Keratinocyte (primary cell): ENCODE data around the gene TADA3. TPM values are rescaled to one million over a fixed set of nuclear protein-coding genes. Genes with fewer than 3 reads are reported as not detected.

ENCODE experiments used
- DNase-seq: peaks from one replicate; pipeline ENCODE4 v3.0.0-alpha.2; 2011; ENCODE audit warnings: low read depth, missing footprints, low spot score
- FAIRE-seq: peaks from 2 replicates; lab custom pipeline; 2011; peaks lifted over from hg19 to GRCh38; lab: Jason Lieb, UNC
- H2AFZ ChIP-seq: 2 replicates; pipeline ENCODE4 v1.6.0; 2012; ENCODE audit warnings: low read length, control low read depth, inconsistent platforms; ENCODE audit not compliant: control insufficient read depth
- H3K27ac ChIP-seq: 2 replicates; pipeline ENCODE4 v1.5.1; 2011; ENCODE audit warnings: low read length; ENCODE audit not compliant: control insufficient read depth, insufficient read depth
- H3K27me3 ChIP-seq: 3 replicates; pipeline ENCODE4 v1.6.0; 2011; ENCODE audit warnings: low read length; ENCODE audit not compliant: control insufficient read depth, insufficient read depth; ENCODE audit errors: extremely low read depth
- H3K36me3 ChIP-seq, 2 experiments: 2 replicates in 1 of 2; 3 replicates in 1 of 2; pipeline ENCODE4 v1.5.1; 2011; ENCODE audit warnings: low read length in 2 of 2, mild to moderate bottlenecking in 1 of 2; ENCODE audit not compliant: control insufficient read depth in 2 of 2, insufficient read depth in 2 of 2; ENCODE audit errors: extremely low read depth in 1 of 2
- H3K4me1 ChIP-seq: 3 replicates; pipeline ENCODE4 v1.5.1; 2011; ENCODE audit warnings: low read length; ENCODE audit not compliant: control insufficient read depth, insufficient read depth; ENCODE audit errors: extremely low read depth
- H3K4me2 ChIP-seq: 3 replicates; pipeline ENCODE4 v1.6.0; 2011; ENCODE audit warnings: low read depth, low read length; ENCODE audit not compliant: control insufficient read depth, insufficient read depth; ENCODE audit errors: extremely low read depth
- H3K4me3 ChIP-seq, 3 experiments: fragments of 200-600 bp in 1 of 3; sonication (generic) in 1 of 3; 2 replicates in 2 of 3; 3 replicates in 1 of 3; pipeline ENCODE4 v1.5.1; 2011 to 2016; ENCODE audit warnings: low read length in 3 of 3, mild to moderate bottlenecking in 3 of 3, control low read depth in 2 of 3, inconsistent platforms in 1 of 3, low read depth in 1 of 3, mixed read lengths in 1 of 3, mixed run types in 1 of 3, moderate library complexity in 1 of 3; ENCODE audit not compliant: control insufficient read depth in 2 of 3, insufficient read depth in 2 of 3; ENCODE audit errors: extremely low read depth in 1 of 3
- H3K79me2 ChIP-seq: 2 replicates; pipeline ENCODE4 v1.6.0; 2012; ENCODE audit warnings: low read length; ENCODE audit not compliant: control insufficient read depth, insufficient read depth
- H3K9ac ChIP-seq: 3 replicates; pipeline ENCODE4 v1.6.0; 2011; ENCODE audit warnings: low read length; ENCODE audit not compliant: control insufficient read depth, insufficient read depth; ENCODE audit errors: extremely low read depth
- H3K9me1 ChIP-seq: 3 replicates; pipeline ENCODE4 v1.6.0; 2011; ENCODE audit warnings: low read length; ENCODE audit not compliant: control insufficient read depth, insufficient read depth; ENCODE audit errors: extremely low read depth
- H3K9me3 ChIP-seq: 2 replicates; pipeline ENCODE4 v1.5.1; 2012; ENCODE audit warnings: low read depth, low read length; ENCODE audit not compliant: control insufficient read depth
- H4K20me1 ChIP-seq: 3 replicates; pipeline ENCODE4 v1.6.0; 2011; ENCODE audit warnings: low read length; ENCODE audit not compliant: control insufficient read depth, insufficient read depth; ENCODE audit errors: extremely low read depth
- EZH2 ChIP-seq: IDR thresholded peaks from one replicate; pipeline ENCODE4 v1.6.1; 2012; ENCODE audit warnings: inconsistent platforms, mild to moderate bottlenecking, low read length, moderate library complexity
- dilution Hi-C: fragments of 300-500 bp; cut with MboI; formaldehyde crosslinking; loops from one replicate; pipeline ENCODE4 v1.7.0; 2020; ENCODE audit warnings: low sequenced_read_pairs; ENCODE audit not compliant: extremely low pct_ligation_motif_present
- polyA plus RNA-seq, 5 experiments: library from polyadenylated mRNA; depleted of rRNA in 3 of 5; stranded (reverse) in 3 of 5; stranded (forward) in 1 of 5; unstranded in 1 of 5; fragments of >200 nt; gene quantifications; 1 replicate in 1 of 5; 2 replicates in 3 of 5; 3 replicates in 1 of 5; pipeline versions ENCODE4 v1.2.1 to v1.2.3, GENCODE V29; 2011 to 2012; ENCODE audit warnings: missing spikeins in 2 of 5, low read depth in 1 of 5, low replicate concordance in 1 of 5
- TF ChIP-seq, protein P1 (sequence below), 3 experiments: IDR thresholded peaks in 1 of 3; conservative IDR thresholded peaks in 1 of 3; optimal IDR thresholded peaks in 1 of 3; 2 replicates in 2 of 3; 3 replicates in 1 of 3; pipeline versions ENCODE3 to v1.5.1; 2011; ENCODE audit warnings: low read length in 3 of 3, mild to moderate bottlenecking in 3 of 3, moderate library complexity in 2 of 3, control low read depth in 1 of 3, inconsistent platforms in 1 of 3; ENCODE audit not compliant: insufficient read depth in 2 of 3; ENCODE audit errors: extremely low read depth in 1 of 3

Gene TADA3
- polyA plus RNA-seq, 1 donor (not counting 4 experiments of a cell fraction or from before 2014, with no cell fraction given): 29.6 TPM

DNA sequence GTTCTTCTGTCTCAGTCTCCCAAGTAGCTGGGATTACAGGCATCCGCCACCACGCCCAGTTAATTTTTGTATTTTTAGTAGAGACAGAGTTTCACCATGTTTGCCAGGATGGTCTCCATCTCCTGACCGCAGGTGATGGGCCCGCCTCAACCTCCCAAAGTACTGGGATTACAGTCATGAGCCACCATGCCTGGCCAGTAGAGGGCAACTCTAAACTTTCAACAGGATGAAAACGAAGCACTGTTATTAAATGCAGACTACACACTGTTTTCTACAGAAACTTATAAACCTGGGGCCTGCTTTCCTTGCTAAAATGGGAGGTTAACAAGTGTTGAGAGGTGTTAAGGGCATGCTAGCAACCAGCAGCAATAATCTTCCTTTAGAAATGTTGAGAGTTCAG lies 8.3 kb upstream of the TADA3 start:
- Histone ChIP-seq H3K27ac (no peak overlapping the region), H4K20me1 (peaks cover 2% of the 10 kb centered on the region), H3K4me3 (no peak overlapping the region), H3K4me2 (no peak overlapping the region), H3K79me2 (peaks cover 24% of the 10 kb centered on the region), H3K27me3 (no peaks in the 10 kb centered on the region), H3K9ac (no peak overlapping the region), H3K36me3 (peaks cover 49 to 53% of the 10 kb centered on the region in 2 experiments), H2AFZ (no peak overlapping the region), H3K9me1 (no peaks in the 10 kb centered on the region), H3K4me1 (no peaks in the 10 kb centered on the region), H3K9me3 (no peaks in the 10 kb centered on the region)
- TF ChIP-seq, protein P1, sequence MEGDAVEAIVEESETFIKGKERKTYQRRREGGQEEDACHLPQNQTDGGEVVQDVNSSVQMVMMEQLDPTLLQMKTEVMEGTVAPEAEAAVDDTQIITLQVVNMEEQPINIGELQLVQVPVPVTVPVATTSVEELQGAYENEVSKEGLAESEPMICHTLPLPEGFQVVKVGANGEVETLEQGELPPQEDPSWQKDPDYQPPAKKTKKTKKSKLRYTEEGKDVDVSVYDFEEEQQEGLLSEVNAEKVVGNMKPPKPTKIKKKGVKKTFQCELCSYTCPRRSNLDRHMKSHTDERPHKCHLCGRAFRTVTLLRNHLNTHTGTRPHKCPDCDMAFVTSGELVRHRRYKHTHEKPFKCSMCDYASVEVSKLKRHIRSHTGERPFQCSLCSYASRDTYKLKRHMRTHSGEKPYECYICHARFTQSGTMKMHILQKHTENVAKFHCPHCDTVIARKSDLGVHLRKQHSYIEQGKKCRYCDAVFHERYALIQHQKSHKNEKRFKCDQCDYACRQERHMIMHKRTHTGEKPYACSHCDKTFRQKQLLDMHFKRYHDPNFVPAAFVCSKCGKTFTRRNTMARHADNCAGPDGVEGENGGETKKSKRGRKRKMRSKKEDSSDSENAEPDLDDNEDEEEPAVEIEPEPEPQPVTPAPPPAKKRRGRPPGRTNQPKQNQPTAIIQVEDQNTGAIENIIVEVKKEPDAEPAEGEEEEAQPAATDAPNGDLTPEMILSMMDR (optimal IDR thresholded peaks at IDR 0.05 in 1 of 3, IDR thresholded peaks at IDR 0.05 in 1 of 3, conservative IDR thresholded peaks at IDR 0.05 in 1 of 3; ENCODE audit: extremely low read depth in 1 of 3, insufficient read depth in 2 of 3, low read length in 3 of 3): peak in 2 of 3 experiments; percentile 22 to 26
- TF ChIP-seq EZH2: no peak
- DNase-seq: no peak
- dilution Hi-C loops: no loop called here
- no peak for FAIRE-seq

DNA sequence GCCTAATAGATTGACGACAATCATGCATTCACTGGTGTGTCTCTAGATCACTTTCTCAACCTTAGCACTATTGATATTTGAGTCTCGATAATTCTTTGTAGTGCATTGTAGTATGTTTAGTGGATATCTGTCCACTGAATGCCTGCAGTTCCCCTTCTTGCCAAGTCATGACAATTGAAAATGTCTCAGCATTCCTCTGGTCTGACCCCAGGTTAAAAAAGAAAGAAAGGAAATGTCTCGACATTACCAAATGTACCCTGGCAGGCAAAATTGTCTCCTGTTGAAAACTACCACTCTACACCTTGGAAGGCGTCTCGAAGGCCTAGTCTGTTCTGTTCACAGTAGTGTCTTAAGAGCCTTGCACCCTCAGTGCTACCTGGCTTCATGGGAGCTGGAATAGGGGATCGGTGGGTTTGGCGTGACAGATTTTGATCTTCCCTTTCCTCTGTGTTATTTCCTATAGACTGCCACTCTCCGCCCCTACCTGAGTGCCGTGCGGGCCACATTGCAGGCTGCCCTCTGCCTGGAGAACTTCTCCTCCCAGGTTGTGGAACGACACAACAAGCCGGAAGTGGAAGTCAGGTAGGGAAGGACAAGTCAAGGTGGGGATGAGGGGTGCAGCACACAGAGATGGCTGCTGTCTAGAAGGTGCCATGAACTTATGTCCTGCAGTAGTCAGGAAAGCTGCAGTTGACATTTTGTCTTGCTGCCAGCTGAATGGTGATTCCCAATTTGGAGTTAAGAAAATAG lies 5.1 kb upstream of the TADA3 start:
- H4K20me1 ChIP-seq: peaks cover 2% of the 10 kb centered on the region
- dilution Hi-C loops: no loop called here
- H3K4me1 ChIP-seq: peaks cover 6% of the 10 kb centered on the region
- H2AFZ ChIP-seq: no peak overlapping the region
- no peak overlapping the region for H3K4me3 ChIP-seq
- no peaks in the 10 kb centered on the region for H3K27me3 ChIP-seq
- peaks cover 50% of the 10 kb centered on the region for H3K79me2 ChIP-seq
- peaks cover 30 to 40% of the 10 kb centered on the region in 2 experiments for H3K36me3 ChIP-seq
- TF ChIP-seq EZH2: no peak
- TF ChIP-seq, protein P1 (optimal IDR thresholded peaks at IDR 0.05 in 1 of 3, IDR thresholded peaks at IDR 0.05 in 1 of 3, conservative IDR thresholded peaks at IDR 0.05 in 1 of 3; ENCODE audit: extremely low read depth in 1 of 3, insufficient read depth in 2 of 3, low read length in 3 of 3): no peak
- no peak overlapping the region for H3K27ac ChIP-seq
- no peaks in the 10 kb centered on the region for H3K9me1 ChIP-seq
- FAIRE-seq: no peak
- no peak overlapping the region for H3K9ac ChIP-seq
- no peak overlapping the region for H3K4me2 ChIP-seq
- DNase-seq: no peak
- no peaks in the 10 kb centered on the region for H3K9me3 ChIP-seq
